HL-60 (cell line): ENCODE data around the gene CARS2.

Source experiments
- GABPA ChIP-seq: IDR thresholded peaks from 2 replicates; pipeline ENCODE4 v1.6.1; 2012; ENCODE audit warnings: low read depth
- POLR2AphosphoS5 ChIP-seq: IDR thresholded peaks from 2 replicates; pipeline ENCODE4 v1.6.1; 2012; ENCODE audit warnings: low read depth
- TF ChIP-seq, protein P1 (sequence below): IDR thresholded peaks from one replicate; pipeline ENCODE4 v1.5.1; 2011; ENCODE audit warnings: low read length, control low read depth, inconsistent platforms; ENCODE audit not compliant: insufficient read depth

GRCh38 chr13:110746438-110746837 lies 40.5 kb upstream of the CARS2 start:
- TF ChIP-seq, protein P1, sequence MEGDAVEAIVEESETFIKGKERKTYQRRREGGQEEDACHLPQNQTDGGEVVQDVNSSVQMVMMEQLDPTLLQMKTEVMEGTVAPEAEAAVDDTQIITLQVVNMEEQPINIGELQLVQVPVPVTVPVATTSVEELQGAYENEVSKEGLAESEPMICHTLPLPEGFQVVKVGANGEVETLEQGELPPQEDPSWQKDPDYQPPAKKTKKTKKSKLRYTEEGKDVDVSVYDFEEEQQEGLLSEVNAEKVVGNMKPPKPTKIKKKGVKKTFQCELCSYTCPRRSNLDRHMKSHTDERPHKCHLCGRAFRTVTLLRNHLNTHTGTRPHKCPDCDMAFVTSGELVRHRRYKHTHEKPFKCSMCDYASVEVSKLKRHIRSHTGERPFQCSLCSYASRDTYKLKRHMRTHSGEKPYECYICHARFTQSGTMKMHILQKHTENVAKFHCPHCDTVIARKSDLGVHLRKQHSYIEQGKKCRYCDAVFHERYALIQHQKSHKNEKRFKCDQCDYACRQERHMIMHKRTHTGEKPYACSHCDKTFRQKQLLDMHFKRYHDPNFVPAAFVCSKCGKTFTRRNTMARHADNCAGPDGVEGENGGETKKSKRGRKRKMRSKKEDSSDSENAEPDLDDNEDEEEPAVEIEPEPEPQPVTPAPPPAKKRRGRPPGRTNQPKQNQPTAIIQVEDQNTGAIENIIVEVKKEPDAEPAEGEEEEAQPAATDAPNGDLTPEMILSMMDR: no peak
- TF ChIP-seq GABPA (no peak), POLR2AphosphoS5 (no peak)
